Spinal cord (tissue), 10 donors: Measurements from ENCODE around the gene RACGAP1. TPM values are rescaled to one million over a fixed set of nuclear protein-coding genes. Genes with fewer than 3 reads are reported as not detected.

ENCODE experiments used
- DNase-seq, 6 donors: peaks; one replicate each; pipeline versions ENCODE4 v3.0.0 to v3.0.0-alpha.2; 2013 to 2015; ENCODE audit warnings: low spot score in 6 of 6, low read depth in 4 of 6
- H3K27ac ChIP-seq: one replicate; pipeline ENCODE4 v1.5.1; 2013; ENCODE audit warnings: low read depth, low read length, control low read depth
- H3K27me3 ChIP-seq: one replicate; pipeline ENCODE4 v1.6.1; 2013; ENCODE audit warnings: low read length; ENCODE audit not compliant: control insufficient read depth, insufficient read depth
- H3K36me3 ChIP-seq: one replicate; pipeline ENCODE4 v1.6.1; 2013; ENCODE audit warnings: low read length; ENCODE audit not compliant: control insufficient read depth, insufficient read depth
- H3K4me1 ChIP-seq: one replicate; pipeline ENCODE4 v1.6.1; 2013; ENCODE audit warnings: low read length; ENCODE audit not compliant: control insufficient read depth, insufficient read depth
- H3K4me3 ChIP-seq: one replicate; pipeline ENCODE4 v1.5.1; 2013; ENCODE audit warnings: low read depth, low read length, control low read depth
- H3K9me3 ChIP-seq: one replicate; pipeline ENCODE4 v1.6.1; 2013; ENCODE audit warnings: low read length; ENCODE audit not compliant: control insufficient read depth, insufficient read depth
- WGBS: methylation state at CpG from one replicate; pipeline ENCODE4 v1.1.5; 2013; ENCODE audit warnings: missing lambda C conversion rate; ENCODE audit not compliant: insufficient coverage; 5-methylcytosine and 5-hydroxymethylcytosine counted together
- polyA plus RNA-seq, 2 donors: library from polyadenylated mRNA; unstranded; fragments of 120-200 nt; gene quantifications; one replicate each; pipeline ENCODE4 v1.2.1, GENCODE V29; 2013; ENCODE audit not compliant: insufficient read length in 2 of 2
- total RNA-seq, 2 donors: library from RNA; depleted of rRNA in 1 of 2; stranded (reverse); fragments of 120-200 nt in 1 of 2; fragments of >200 nt in 1 of 2; gene quantifications; one replicate each; pipeline versions ENCODE4 v1.2.3 to v1.2.4, GENCODE V29; 2013 to 2014
- donor health status: healthy.

The RACGAP1 gene
- total and polyA plus RNA-seq, 4 donors, result 32.1 to 46.2 (median 40.6) TPM

GRCh38 chr12:49952391-49953055 is 72.8 kb downstream of the RACGAP1 start:
- Histone ChIP-seq H3K4me3 (no peak overlapping the region), H3K9me3 (no peaks in the 10 kb centered on the region), H3K27me3 (peaks cover 33% of the 10 kb centered on the region), H3K36me3 (no peaks in the 10 kb centered on the region), H3K4me1 (peaks cover 4% of the 10 kb centered on the region), H3K27ac (no peak overlapping the region)
- WGBS, result 100% methylated on average over 1 of the region's 1 CpG
- no peak for DNase-seq

GRCh38 chr12:49951411-49952240 is 73.7 kb downstream of the RACGAP1 start:
- 87% methylated on average over 14 of the region's 14 CpGs for WGBS
- no peak overlapping the region for H3K27ac ChIP-seq
- H3K36me3 ChIP-seq, result no peaks in the 10 kb centered on the region
- peaks cover 4% of the 10 kb centered on the region for H3K4me1 ChIP-seq
- H3K27me3 ChIP-seq, result peaks cover 27% of the 10 kb centered on the region
- no peak for DNase-seq
- H3K9me3 ChIP-seq, result no peaks in the 10 kb centered on the region
- H3K4me3 ChIP-seq, result no peak overlapping the region

- H3K36me3 ChIP-seq, result no peaks in the 10 kb centered on the region
- H3K27ac ChIP-seq, result no peak within 1 kb of the TSS
- no peak for DNase-seq
- no peaks in the 10 kb centered on the region for H3K9me3 ChIP-seq
- peaks cover 6% of the 10 kb centered on the region for H3K4me1 ChIP-seq
- WGBS, result 86% methylated on average over 22 of the region's 32 CpGs
- no peak within 1 kb of the TSS for H3K4me3 ChIP-seq
- H3K27me3 ChIP-seq, result peaks cover 18% of the 10 kb centered on the region
Observed at GRCh38 chr12:49950273-49951251, 74.7 kb downstream of the RACGAP1 start, which contains the start of gene AQP2. Gene AQP2, plus strand, starts transcription at chr12:49950737. Its CDS starts 94 bp downstream, at chr12:49950831.

- H3K36me3 ChIP-seq, result no peaks in the 10 kb centered on the region
- peaks cover 6% of the 10 kb centered on the region for H3K4me1 ChIP-seq
- no peaks in the 10 kb centered on the region for H3K9me3 ChIP-seq
- H3K27ac ChIP-seq, result no peak overlapping the region
- no peak for DNase-seq
- WGBS, result 94% methylated on average over 3 of the region's 3 CpGs
- peaks cover 12% of the 10 kb centered on the region for H3K27me3 ChIP-seq
- no peak overlapping the region for H3K4me3 ChIP-seq
Observed at GRCh38 chr12:49949866-49950265, 75.4 kb downstream of the RACGAP1 start.

GRCh38 chr12:49948866-49949845 is 76.1 kb downstream of the RACGAP1 start:
- peaks cover 5% of the 10 kb centered on the region for H3K27me3 ChIP-seq
- H3K9me3 ChIP-seq, result no peaks in the 10 kb centered on the region
- DNase-seq, result no peak
- H3K4me1 ChIP-seq, result peaks cover 6% of the 10 kb centered on the region
- WGBS, result 86% methylated on average over 9 of the region's 13 CpGs
- H3K4me3 ChIP-seq, result no peak overlapping the region
- no peak overlapping the region for H3K27ac ChIP-seq
- H3K36me3 ChIP-seq, result no peaks in the 10 kb centered on the region

GRCh38 chr12:49947593-49948226 is 77.6 kb downstream of the RACGAP1 start:
- no peak for DNase-seq
- Histone ChIP-seq H3K4me1 (peaks cover 16% of the 10 kb centered on the region), H3K27ac (no peak overlapping the region), H3K27me3 (no peaks in the 10 kb centered on the region), H3K9me3 (no peaks in the 10 kb centered on the region), H3K36me3 (no peaks in the 10 kb centered on the region), H3K4me3 (no peak overlapping the region)
- 79% methylated on average over 6 of the region's 7 CpGs for WGBS

GRCh38 chr12:49946497-49946896 is 78.8 kb downstream of the RACGAP1 start:
- Histone ChIP-seq H3K27me3 (no peaks in the 10 kb centered on the region), H3K9me3 (no peaks in the 10 kb centered on the region), H3K4me3 (no peak overlapping the region), H3K27ac (no peak overlapping the region), H3K4me1 (peaks cover 17% of the 10 kb centered on the region), H3K36me3 (no peaks in the 10 kb centered on the region)
- DNase-seq, result peak in 1 of 6 donors; percentile 41
- WGBS, result 38% methylated on average over 3 of the region's 3 CpGs

GRCh38 chr12:49946086-49946485 is 79.2 kb downstream of the RACGAP1 start:
- Histone ChIP-seq H3K27me3 (no peaks in the 10 kb centered on the region), H3K4me3 (no peak overlapping the region), H3K9me3 (no peaks in the 10 kb centered on the region), H3K27ac (no peak overlapping the region), H3K4me1 (peaks cover 17% of the 10 kb centered on the region), H3K36me3 (no peaks in the 10 kb centered on the region)
- WGBS, result 82% methylated on average over 8 of the region's 9 CpGs
- no peak for DNase-seq
